Activated naive CD4-positive, alpha-beta T cell treated with anti-CD3 and anti-CD28 coated beads, Interleukin-2, amount 10 ng/mL, durations not matched to agents 7 days and 5 days (primary cell): ENCODE data around the gene CDKAL1.
"Not testable (repeated sequence)": the region's sequence is repeated elsewhere in the genome, so short reads cannot be mapped to it uniquely, and the experiment has no call there.

ENCODE experiments used
- CTCF ChIA-PET: fragments of 350-600 bp; sonication (Branson Sonifier 250); formaldehyde crosslinking; loops from one replicate; lab custom pipeline; 2021; ENCODE audit warnings: antibody characterized with exemption; lab: Charles Lee
- DNase-seq: peaks from one replicate; pipeline ENCODE4 v3.0.0-alpha.2; 2020
- H3K27ac Mint-ChIP-seq: one replicate; pipeline ENCODE4 v1.8.0; 2021; ENCODE audit warnings: mild to moderate bottlenecking, moderate library complexity, mixed read lengths
- H3K27me3 Mint-ChIP-seq: one replicate; pipeline ENCODE4 v1.8.0; 2021; ENCODE audit warnings: mild to moderate bottlenecking, mixed read lengths
- H3K36me3 Mint-ChIP-seq: one replicate; pipeline ENCODE4 v1.8.0; 2021; ENCODE audit warnings: mixed read lengths
- H3K4me1 Mint-ChIP-seq: one replicate; pipeline ENCODE4 v1.8.0; 2021; ENCODE audit warnings: mixed read lengths
- H3K4me3 Mint-ChIP-seq: one replicate; pipeline ENCODE4 v1.8.0; 2021; ENCODE audit warnings: mild to moderate bottlenecking, moderate library complexity, mixed read lengths
- H3K9me3 Mint-ChIP-seq: one replicate; pipeline ENCODE4 v1.8.0; 2021; ENCODE audit warnings: mixed read lengths

Gene CDKAL1

GRCh38 chr6:20916086-20916485 is 381.8 kb downstream of the CDKAL1 start:
- no peak for DNase-seq

GRCh38 chr6:20918868-20919267 is 384.6 kb downstream of the CDKAL1 start:
- no peaks in the 10 kb centered on the region for H3K4me1 Mint-ChIP-seq
- no peaks in the 10 kb centered on the region for H3K27me3 Mint-ChIP-seq
- H3K9me3 Mint-ChIP-seq = peaks cover 6% of the 10 kb centered on the region
- CTCF ChIA-PET = no interaction called here
- H3K4me3 Mint-ChIP-seq = no peak overlapping the region
- no peak for DNase-seq
- no peak overlapping the region for H3K27ac Mint-ChIP-seq
- peaks cover 1% of the 10 kb centered on the region for H3K36me3 Mint-ChIP-seq

More at GRCh38 chr6:20916086-20916485, 381.8 kb downstream of the CDKAL1 start:
- Mint-ChIP-seq H3K27ac (no peak overlapping the region), H3K36me3 (peaks cover 2% of the 10 kb centered on the region), H3K27me3 (no peaks in the 10 kb centered on the region), H3K9me3 (peaks cover 7% of the 10 kb centered on the region), H3K4me3 (no peak overlapping the region), H3K4me1 (no peaks in the 10 kb centered on the region)
- CTCF ChIA-PET = no interaction called here

GRCh38 chr6:20919677-20920385 is 385.6 kb downstream of the CDKAL1 start:
- CTCF ChIA-PET = no interaction called here
- Mint-ChIP-seq H3K4me3 (no peak overlapping the region), H3K4me1 (no peaks in the 10 kb centered on the region), H3K36me3 (peaks cover 1% of the 10 kb centered on the region), H3K9me3 (peaks cover 4% of the 10 kb centered on the region), H3K27me3 (no peaks in the 10 kb centered on the region), H3K27ac (no peak overlapping the region)
- DNase-seq = no peak

- Mint-ChIP-seq H3K4me1 (no peaks in the 10 kb centered on the region), H3K27ac (no peak overlapping the region), H3K36me3 (peaks cover 1% of the 10 kb centered on the region), H3K4me3 (no peak overlapping the region), H3K9me3 (peaks cover 2% of the 10 kb centered on the region), H3K27me3 (no peaks in the 10 kb centered on the region)
- no peak for DNase-seq
- CTCF ChIA-PET = no interaction called here
Measured at GRCh38 chr6:20921578-20921977, 387.3 kb downstream of the CDKAL1 start.

- Mint-ChIP-seq H3K4me1 (no peaks in the 10 kb centered on the region), H3K27ac (no peak overlapping the region), H3K36me3 (peaks cover 1% of the 10 kb centered on the region), H3K27me3 (no peaks in the 10 kb centered on the region), H3K9me3 (peaks cover 2% of the 10 kb centered on the region), H3K4me3 (no peak overlapping the region)
- CTCF ChIA-PET = no interaction called here
- no peak for DNase-seq
Measured at GRCh38 chr6:20922743-20923142, 388.5 kb downstream of the CDKAL1 start.

GRCh38 chr6:20924094-20924493 is 389.8 kb downstream of the CDKAL1 start:
- H3K27ac Mint-ChIP-seq, H3K4me1 Mint-ChIP-seq, CTCF ChIA-PET, H3K9me3 Mint-ChIP-seq, H3K27me3 Mint-ChIP-seq, H3K4me3 Mint-ChIP-seq, H3K36me3 Mint-ChIP-seq, DNase-seq: not testable (repeated sequence)

- Mint-ChIP-seq H3K36me3 (peaks cover 1% of the 10 kb centered on the region), H3K27me3 (no peaks in the 10 kb centered on the region), H3K4me1 (no peaks in the 10 kb centered on the region), H3K27ac (no peak overlapping the region), H3K4me3 (no peak overlapping the region), H3K9me3 (peaks cover 2% of the 10 kb centered on the region)
- CTCF ChIA-PET = no interaction called here
- no peak for DNase-seq
Measured at GRCh38 chr6:20924911-20925543, 390.8 kb downstream of the CDKAL1 start.

GRCh38 chr6:20927130-20927860 is 393.0 kb downstream of the CDKAL1 start:
- DNase-seq = no peak
- H3K9me3 Mint-ChIP-seq = peaks cover 2% of the 10 kb centered on the region
- H3K4me1 Mint-ChIP-seq = no peaks in the 10 kb centered on the region
- H3K36me3 Mint-ChIP-seq = peaks cover 1% of the 10 kb centered on the region
- no peaks in the 10 kb centered on the region for H3K27me3 Mint-ChIP-seq
- no peak overlapping the region for H3K27ac Mint-ChIP-seq
- CTCF ChIA-PET = no interaction called here
- H3K4me3 Mint-ChIP-seq = no peak overlapping the region

- H3K4me1 Mint-ChIP-seq = no peaks in the 10 kb centered on the region
- H3K36me3 Mint-ChIP-seq = no peaks in the 10 kb centered on the region
- no peak overlapping the region for H3K4me3 Mint-ChIP-seq
- H3K27me3 Mint-ChIP-seq = no peaks in the 10 kb centered on the region
- CTCF ChIA-PET = no interaction called here
- no peaks in the 10 kb centered on the region for H3K9me3 Mint-ChIP-seq
- no peak overlapping the region for H3K27ac Mint-ChIP-seq
- DNase-seq = no peak
Measured at GRCh38 chr6:20929283-20929682, 395.0 kb downstream of the CDKAL1 start.

GRCh38 chr6:20931093-20931492 is 396.8 kb downstream of the CDKAL1 start:
- peaks cover 2% of the 10 kb centered on the region for H3K36me3 Mint-ChIP-seq
- H3K9me3 Mint-ChIP-seq = peaks cover 2% of the 10 kb centered on the region
- no peaks in the 10 kb centered on the region for H3K4me1 Mint-ChIP-seq
- no peak overlapping the region for H3K4me3 Mint-ChIP-seq
- H3K27ac Mint-ChIP-seq = no peak overlapping the region
- no peaks in the 10 kb centered on the region for H3K27me3 Mint-ChIP-seq
- CTCF ChIA-PET = no interaction called here
- DNase-seq = no peak

- Mint-ChIP-seq H3K27me3 (no peaks in the 10 kb centered on the region), H3K9me3 (peaks cover 2% of the 10 kb centered on the region), H3K36me3 (peaks cover 2% of the 10 kb centered on the region), H3K4me1 (no peaks in the 10 kb centered on the region), H3K4me3 (no peak overlapping the region), H3K27ac (no peak overlapping the region)
- no peak for DNase-seq
- CTCF ChIA-PET = no interaction called here
Measured at GRCh38 chr6:20931772-20932171, 397.5 kb downstream of the CDKAL1 start.

- H3K36me3 Mint-ChIP-seq = peaks cover 2% of the 10 kb centered on the region
- no peak overlapping the region for H3K4me3 Mint-ChIP-seq
- H3K4me1 Mint-ChIP-seq = no peaks in the 10 kb centered on the region
- H3K27me3 Mint-ChIP-seq = no peaks in the 10 kb centered on the region
- CTCF ChIA-PET = no interaction called here
- DNase-seq = no peak
- no peak overlapping the region for H3K27ac Mint-ChIP-seq
- peaks cover 2% of the 10 kb centered on the region for H3K9me3 Mint-ChIP-seq
Measured at GRCh38 chr6:20932284-20932683, 398.0 kb downstream of the CDKAL1 start.

- Mint-ChIP-seq H3K4me3 (no peak overlapping the region), H3K27ac (no peak overlapping the region), H3K27me3 (no peaks in the 10 kb centered on the region), H3K9me3 (peaks cover 2% of the 10 kb centered on the region), H3K36me3 (peaks cover 2% of the 10 kb centered on the region), H3K4me1 (no peaks in the 10 kb centered on the region)
- DNase-seq = no peak
- CTCF ChIA-PET = no interaction called here
Measured at GRCh38 chr6:20933057-20933788, 399.0 kb downstream of the CDKAL1 start.

- Mint-ChIP-seq H3K4me3 (no peak overlapping the region), H3K36me3 (peaks cover 2% of the 10 kb centered on the region), H3K4me1 (no peaks in the 10 kb centered on the region), H3K27me3 (no peaks in the 10 kb centered on the region), H3K27ac (no peak overlapping the region), H3K9me3 (peaks cover 5% of the 10 kb centered on the region)
- no peak for DNase-seq
- CTCF ChIA-PET = no interaction called here
Measured at GRCh38 chr6:20936949-20937348, 402.7 kb downstream of the CDKAL1 start.
